SK-N-SH (cell line): ENCODE measurements around the gene ECPAS. TPM values are rescaled to one million over a fixed set of nuclear protein-coding genes. Genes with fewer than 3 reads are reported as not detected.

ENCODE experiments used
- CTCF ChIA-PET: fragments of 300-600, 350-600 bp; formaldehyde crosslinking; extraction: SDS; loops from one replicate; lab custom pipeline; 2021; lab: Yijun Ruan, JAX
- POLR2A ChIA-PET: fragments of 350-600 bp; sonication (Branson Sonifier 250); formaldehyde crosslinking; extraction: SDS; loops from one replicate; lab custom pipeline; 2020; ENCODE audit warnings: antibody characterized with exemption, inconsistent platforms; lab: Yijun Ruan, JAX
- DNase-seq: peaks from one replicate; pipeline ENCODE4 v3.0.0; 2012
- H2AFZ ChIP-seq: fragments of 200-600 bp; sonication (generic); 2 replicates; pipeline ENCODE4 v1.8.1; 2016; ENCODE audit warnings: antibody characterized with exemption, mild to moderate bottlenecking, low read depth
- H3F3A ChIP-seq: fragments of 200-600 bp; sonication (generic); replicated peaks from 2 replicates; pipeline ENCODE3; 2016; ENCODE audit warnings: antibody characterized with exemption, mild to moderate bottlenecking; ENCODE audit not compliant: insufficient read depth
- H3K27ac ChIP-seq, 2 experiments: fragments of 200-500 bp in 1 of 2; fragments of 200-600 bp in 1 of 2; sonication (Bioruptor generic) in 1 of 2; sonication (generic), shearing (Covaris generic) in 1 of 2; 2 replicates each; pipeline versions ENCODE4 v1.5.1 to v1.6.1; 2014 to 2016; ENCODE audit warnings: low read depth in 2 of 2, inconsistent platforms in 1 of 2, low read length in 1 of 2, mild to moderate bottlenecking in 1 of 2, mixed read lengths in 1 of 2
- H3K27me3 ChIP-seq: fragments of 200-600 bp; sonication (generic), shearing (Covaris generic); 2 replicates; pipeline ENCODE4 v1.6.1; 2016; ENCODE audit warnings: mixed run types; ENCODE audit not compliant: insufficient read depth
- H3K36me3 ChIP-seq, 2 experiments: fragments of 200-500 bp in 1 of 2; fragments of 200-600 bp in 1 of 2; sonication (Bioruptor generic) in 1 of 2; sonication (generic) in 1 of 2; replicated peaks in 1 of 2; 2 replicates each; pipeline versions ENCODE3 to v1.5.1; 2014 to 2016; ENCODE audit warnings: low read length in 1 of 2, mild to moderate bottlenecking in 1 of 2; ENCODE audit not compliant: insufficient read depth in 2 of 2, control insufficient read depth in 1 of 2
- H3K4me1 ChIP-seq, 2 experiments: fragments of 200-500 bp in 1 of 2; fragments of 200-600 bp in 1 of 2; sonication (Bioruptor generic) in 1 of 2; sonication (generic), shearing (Covaris generic) in 1 of 2; 2 replicates each; pipeline versions ENCODE4 v1.5.1 to v1.6.1; 2014 to 2016; ENCODE audit warnings: low read depth in 1 of 2, low read length in 1 of 2, mixed run types in 1 of 2; ENCODE audit not compliant: insufficient read depth in 2 of 2, control insufficient read depth in 1 of 2
- H3K4me2 ChIP-seq: fragments of 200-600 bp; sonication (generic), shearing (Covaris generic); 2 replicates; pipeline ENCODE4 v1.6.1; 2017; ENCODE audit warnings: mixed run types
- H3K4me3 ChIP-seq, 2 experiments: fragments of 200-500 bp in 1 of 2; fragments of 200-600 bp in 1 of 2; sonication (Bioruptor generic) in 1 of 2; sonication (generic), shearing (Covaris generic) in 1 of 2; 2 replicates each; pipeline versions ENCODE4 v1.5.1 to v1.8.1; 2014 to 2016; ENCODE audit warnings: low read depth in 2 of 2, inconsistent platforms in 1 of 2, low read length in 1 of 2, mild to moderate bottlenecking in 1 of 2, mixed read lengths in 1 of 2, moderate library complexity in 1 of 2
- H3K79me2 ChIP-seq: fragments of 200-600 bp; sonication (generic); 2 replicates; pipeline ENCODE4 v1.8.1; 2017; ENCODE audit warnings: mild to moderate bottlenecking; ENCODE audit not compliant: insufficient read depth
- H3K9ac ChIP-seq: fragments of 200-600 bp; sonication (generic); 2 replicates; pipeline ENCODE4 v1.6.1; 2017; ENCODE audit warnings: mixed run types
- H3K9me2 ChIP-seq: fragments of 200-600 bp; sonication (generic); 2 replicates; pipeline ENCODE4 v1.6.1; 2017; ENCODE audit warnings: mixed run types
- H3K9me3 ChIP-seq: fragments of 200-600 bp; sonication (generic); 2 replicates; pipeline ENCODE4 v1.6.1; 2017; ENCODE audit warnings: mixed run types, mild to moderate bottlenecking, moderate library complexity
- H4K20me1 ChIP-seq: fragments of 200-600 bp; sonication (generic); 2 replicates; pipeline ENCODE4 v1.6.1; 2017; ENCODE audit warnings: mild to moderate bottlenecking, mixed run types; ENCODE audit not compliant: insufficient read depth
- EZH2phosphoT487 ChIP-seq: fragments of 200-600 bp; sonication (generic); IDR thresholded peaks from 2 replicates; pipeline ENCODE4 v1.6.1; 2017; ENCODE audit warnings: low read depth, mixed run types, mild to moderate bottlenecking, antibody characterized with exemption, moderate library complexity, borderline replicate concordance
- FOSL2 ChIP-seq: IDR thresholded peaks from 2 replicates; pipeline ENCODE4 v1.4.0; 2012; ENCODE audit warnings: low read depth, mild to moderate bottlenecking, moderate library complexity, borderline replicate concordance
- FOXM1 ChIP-seq: IDR thresholded peaks from 2 replicates; pipeline ENCODE4 v1.4.0; 2012; ENCODE audit warnings: low read depth, mild to moderate bottlenecking
- GABPA ChIP-seq: IDR thresholded peaks from 2 replicates; pipeline ENCODE4 v1.4.0; 2012; ENCODE audit warnings: low read depth, mild to moderate bottlenecking
- MEF2A ChIP-seq: IDR thresholded peaks from 2 replicates; pipeline ENCODE4 v1.4.0; 2012; ENCODE audit warnings: low read depth, borderline replicate concordance
- POLR2AphosphoS5 ChIP-seq: IDR thresholded peaks from 2 replicates; pipeline ENCODE4 v1.6.1; 2012; ENCODE audit warnings: low read depth, low read length
- REST ChIP-seq: IDR thresholded peaks from 2 replicates; pipeline ENCODE4 v1.6.1; 2012; ENCODE audit warnings: mild to moderate bottlenecking, low read depth, low read length, moderate library complexity
- RXRA ChIP-seq: IDR thresholded peaks from 2 replicates; pipeline ENCODE4 v1.4.0; 2012; ENCODE audit warnings: low read depth, mild to moderate bottlenecking, borderline replicate concordance
- SIN3A ChIP-seq: IDR thresholded peaks from 2 replicates; pipeline ENCODE4 v1.6.1; 2012; ENCODE audit warnings: low read depth, mild to moderate bottlenecking, low read length, moderate library complexity, borderline replicate concordance
- SMC3 ChIP-seq: IDR thresholded peaks from 2 replicates; pipeline ENCODE4 v1.6.1; 2012; ENCODE audit warnings: low read depth, low read length, improper control_type of control experiment
- TCF12 ChIP-seq: IDR thresholded peaks from 2 replicates; pipeline ENCODE4 v1.4.0; 2012
- ZBTB33 ChIP-seq: IDR thresholded peaks from 2 replicates; pipeline ENCODE4 v1.4.0; 2012; ENCODE audit warnings: low read depth, borderline replicate concordance
- WGBS: methylation state at CpG from one replicate; pipeline ENCODE4 v1.1.6; 2017; ENCODE audit warnings: low lambda C conversion rate; 5-methylcytosine and 5-hydroxymethylcytosine counted together
- polyA plus RNA-seq, 3 experiments: library from polyadenylated mRNA; depleted of rRNA; stranded (reverse); fragments of >200 nt; gene quantifications; 2 replicates each; pipeline ENCODE4 v1.2.3, GENCODE V29; 2012
- TF ChIP-seq, protein P1 (sequence below): fragments of 150-350 bp; IDR thresholded peaks from 2 replicates; pipeline ENCODE4 v1.6.1; 2016; ENCODE audit warnings: mild to moderate bottlenecking, low read depth, low read length
- TF ChIP-seq, protein P2 (sequence below): IDR thresholded peaks from 2 replicates; pipeline ENCODE4; 2012

The ECPAS gene
- polyA plus RNA-seq, 1 of the 3 experiments (the other 2 are of a cell fraction), result 17.9 TPM

- Histone ChIP-seq H3K4me1 (peaks cover 0 to 12% of the 10 kb centered on the region in 2 experiments; a peak in 1 of 4 replicates), H3K27ac (peak overlapping the region in 1 of 2 experiments; percentile 9; a peak in 1 of 4 replicates), H3K9me2 (no peaks in the 10 kb centered on the region), H3F3A (peaks cover 8% of the 10 kb centered on the region), H2AFZ (no peak overlapping the region), H4K20me1 (no peaks in the 10 kb centered on the region), H3K79me2 (no peaks in the 10 kb centered on the region), H3K9me3 (no peaks in the 10 kb centered on the region), H3K36me3 (peaks cover 62 to 79% of the 10 kb centered on the region in 2 experiments), H3K4me2 (no peak overlapping the region), H3K9ac (no peak overlapping the region), H3K27me3 (no peaks in the 10 kb centered on the region), H3K4me3 (no peak overlapping the region)
- ChIA-PET POLR2A (interaction anchor here (0.6 kb wide), 1 partner anchor 195 kb away, joined by 3 read pairs; no protein-coding TSS in a partner anchor), CTCF (interaction anchor here (0.7 kb wide), 1 partner anchor 26 kb away, joined by 3 read pairs; no protein-coding TSS in a partner anchor)
- peak; percentile 38; the same call in 1 of the 2 replicates for TF ChIP-seq FOSL2
- no peak for TF ChIP-seq EZH2phosphoT487
- no peak for TF ChIP-seq FOXM1
- no peak for TF ChIP-seq SIN3A
- no peak for DNase-seq
Measured at GRCh38 chr9:111427186-111427585, 57.0 kb downstream of the ECPAS start.

DNA sequence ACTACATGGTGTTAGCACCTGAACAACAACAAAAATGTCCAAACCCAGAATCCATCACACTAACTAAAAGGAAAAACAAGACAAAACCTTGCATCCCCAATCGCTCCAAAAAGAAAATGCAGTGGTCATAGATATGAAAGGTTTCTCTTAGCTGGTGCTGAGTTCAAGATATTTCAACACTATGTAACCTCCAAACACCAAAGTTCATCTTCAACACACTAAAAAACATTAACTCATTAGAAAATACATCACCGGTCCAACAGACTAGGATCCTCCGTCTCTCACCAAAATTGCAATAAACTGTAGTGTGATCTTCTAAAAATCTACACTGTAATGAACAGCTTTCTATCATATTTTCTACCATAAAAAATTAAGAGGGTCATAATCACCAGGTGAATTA is 60.8 kb downstream of the ECPAS start:
- no peak overlapping the region for H3K9ac ChIP-seq
- no peaks in the 10 kb centered on the region for H3K9me3 ChIP-seq
- DNase-seq, result no peak
- no peaks in the 10 kb centered on the region for H3K79me2 ChIP-seq
- peaks cover 8% of the 10 kb centered on the region for H3F3A ChIP-seq
- no peaks in the 10 kb centered on the region for H3K9me2 ChIP-seq
- H3K4me3 ChIP-seq, result no peak overlapping the region
- WGBS, result 96% methylated on average over 3 of the region's 3 CpGs
- H3K36me3 ChIP-seq, result peaks cover 72 to 73% of the 10 kb centered on the region in 2 experiments
- ChIA-PET CTCF (interaction anchor here (1.0 kb wide), 1 partner anchor 12 kb away, joined by 4 read pairs; no protein-coding TSS in a partner anchor), POLR2A (no interaction called here)
- H3K4me1 ChIP-seq, result peaks cover 0 to 12% of the 10 kb centered on the region in 2 experiments; a peak in 1 of 4 replicates
- H2AFZ ChIP-seq, result no peak overlapping the region
- no peaks in the 10 kb centered on the region for H3K27me3 ChIP-seq
- H3K27ac ChIP-seq, result no peak overlapping the region
- no peaks in the 10 kb centered on the region for H4K20me1 ChIP-seq
- no peak overlapping the region for H3K4me2 ChIP-seq
- TF ChIP-seq SMC3, result no peak
- no peak for TF ChIP-seq GABPA
- TF ChIP-seq ZBTB33, result no peak
- TF ChIP-seq POLR2AphosphoS5, result no peak
- no peak for TF ChIP-seq MEF2A
- TF ChIP-seq, protein P1, sequence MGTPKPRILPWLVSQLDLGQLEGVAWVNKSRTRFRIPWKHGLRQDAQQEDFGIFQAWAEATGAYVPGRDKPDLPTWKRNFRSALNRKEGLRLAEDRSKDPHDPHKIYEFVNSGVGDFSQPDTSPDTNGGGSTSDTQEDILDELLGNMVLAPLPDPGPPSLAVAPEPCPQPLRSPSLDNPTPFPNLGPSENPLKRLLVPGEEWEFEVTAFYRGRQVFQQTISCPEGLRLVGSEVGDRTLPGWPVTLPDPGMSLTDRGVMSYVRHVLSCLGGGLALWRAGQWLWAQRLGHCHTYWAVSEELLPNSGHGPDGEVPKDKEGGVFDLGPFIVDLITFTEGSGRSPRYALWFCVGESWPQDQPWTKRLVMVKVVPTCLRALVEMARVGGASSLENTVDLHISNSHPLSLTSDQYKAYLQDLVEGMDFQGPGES, result no peak
- TF ChIP-seq, protein P2, sequence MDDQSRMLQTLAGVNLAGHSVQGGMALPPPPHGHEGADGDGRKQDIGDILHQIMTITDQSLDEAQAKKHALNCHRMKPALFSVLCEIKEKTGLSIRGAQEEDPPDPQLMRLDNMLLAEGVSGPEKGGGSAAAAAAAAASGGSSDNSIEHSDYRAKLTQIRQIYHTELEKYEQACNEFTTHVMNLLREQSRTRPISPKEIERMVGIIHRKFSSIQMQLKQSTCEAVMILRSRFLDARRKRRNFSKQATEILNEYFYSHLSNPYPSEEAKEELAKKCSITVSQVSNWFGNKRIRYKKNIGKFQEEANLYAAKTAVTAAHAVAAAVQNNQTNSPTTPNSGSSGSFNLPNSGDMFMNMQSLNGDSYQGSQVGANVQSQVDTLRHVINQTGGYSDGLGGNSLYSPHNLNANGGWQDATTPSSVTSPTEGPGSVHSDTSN, result no peak
- no peak for TF ChIP-seq TCF12
- TF ChIP-seq RXRA, result no peak
- TF ChIP-seq REST, result no peak
- TF ChIP-seq FOXM1, result no peak
